OCI-LY7 (cell line): ENCODE measurements around the gene CENPX. TPM values are rescaled to one million over a fixed set of nuclear protein-coding genes. Genes with fewer than 3 reads are reported as not detected.

Experiments used
- BruUV-seq: library from RNA; stranded (reverse); fragments of 400-500 nt; replicated peaks from 2 replicates; lab custom pipeline; 2021; lab: Mats Ljungman, UMichigan
- CTCF ChIA-PET: fragments of 300-600 bp; sonication (Branson Sonifier 250); formaldehyde crosslinking; loops from one replicate; lab custom pipeline; 2022; ENCODE audit warnings: antibody characterized with exemption; ENCODE audit not compliant: unreplicated experiment; lab: Charles Lee
- POLR2A ChIA-PET: fragments of 300-600 bp; sonication (Branson Sonifier 250); formaldehyde crosslinking; loops from one replicate; lab custom pipeline; 2022; ENCODE audit warnings: antibody characterized with exemption; lab: Charles Lee
- DNase-seq: peaks from one replicate; pipeline ENCODE4 v3.0.0-alpha.2; 2015; ENCODE audit warnings: low spot score
- H2AFZ ChIP-seq: fragments of 200-600 bp; sonication (generic), shearing (Covaris generic); 2 replicates; pipeline ENCODE4 v1.6.1; 2014; ENCODE audit warnings: mild to moderate bottlenecking, antibody characterized with exemption, low read length, moderate library complexity
- H3K27ac ChIP-seq: fragments of 200-600 bp; sonication (generic); 2 replicates; pipeline ENCODE4 v1.5.1; 2014; ENCODE audit warnings: mixed run types, low read depth, mild to moderate bottlenecking, moderate library complexity, low read length, inconsistent platforms; ENCODE audit not compliant: poor library complexity, severe bottlenecking
- H3K36me3 ChIP-seq: fragments of 200-600 bp; sonication (generic); 2 replicates; pipeline ENCODE4 v1.6.1; 2014; ENCODE audit warnings: mild to moderate bottlenecking, antibody characterized with exemption, low read length, moderate library complexity, mixed read lengths; ENCODE audit not compliant: insufficient read depth
- H3K4me1 ChIP-seq: fragments of 200-600 bp; sonication (generic); 2 replicates; pipeline ENCODE4 v1.5.1; 2014; ENCODE audit warnings: mild to moderate bottlenecking, low read length; ENCODE audit not compliant: insufficient read depth, poor library complexity, severe bottlenecking
- H3K4me2 ChIP-seq: fragments of 200-600 bp; sonication (generic); 2 replicates; pipeline ENCODE4 v1.6.1; 2014; ENCODE audit warnings: mild to moderate bottlenecking, low read length
- H3K4me3 ChIP-seq: fragments of 200-600 bp; sonication (generic); 2 replicates; pipeline ENCODE4 v1.5.1; 2014; ENCODE audit warnings: mild to moderate bottlenecking, low read depth, low read length; ENCODE audit not compliant: poor library complexity, severe bottlenecking
- H3K79me2 ChIP-seq: fragments of 200-600 bp; sonication (generic); 2 replicates; pipeline ENCODE4 v1.6.1; 2016; ENCODE audit warnings: low read depth, mild to moderate bottlenecking, low read length, moderate library complexity, mixed read lengths; ENCODE audit not compliant: insufficient read depth
- H3K9me2 ChIP-seq: fragments of 200-600 bp; sonication (generic); 2 replicates; pipeline ENCODE4 v1.6.1; 2016; ENCODE audit warnings: mild to moderate bottlenecking, low read length, mixed read lengths; ENCODE audit not compliant: insufficient read depth
- H3K9me3 ChIP-seq: fragments of 200-600 bp; sonication (generic); 2 replicates; pipeline ENCODE4 v1.6.1; 2014; ENCODE audit warnings: mild to moderate bottlenecking, mixed run types, low read length, mixed read lengths
- H4K20me1 ChIP-seq: fragments of 200-600 bp; sonication (generic); 2 replicates; pipeline ENCODE4 v1.6.1; 2014; ENCODE audit warnings: mild to moderate bottlenecking, antibody characterized with exemption, low read length, moderate library complexity, mixed read lengths; ENCODE audit not compliant: insufficient read depth
- CTCF ChIP-seq: fragments of 200-600 bp; sonication (generic); conservative IDR thresholded peaks from 2 replicates; pipeline ENCODE4 v1.5.1; 2014; ENCODE audit warnings: mild to moderate bottlenecking, antibody characterized with exemption, low read length, moderate library complexity, mixed read lengths
- EZH2phosphoT487 ChIP-seq: fragments of 200-600 bp; sonication (generic); IDR thresholded peaks from 2 replicates; pipeline ENCODE4 v1.6.1; 2018; ENCODE audit warnings: low read depth, borderline replicate concordance, mild to moderate bottlenecking, mixed run types, antibody characterized with exemption, low read length, moderate library complexity, mixed read lengths
- intact Hi-C: fragments of 100-400 bp; cut with micrococcal nuclease; formaldehyde crosslinking; loops from one replicate; pipeline ENCODE4 v1.10.0; 2022; ENCODE audit not compliant: unreplicated experiment
- total RNA-seq, 2 experiments: library from RNA; depleted of rRNA in 1 of 2; stranded (reverse); fragments of >200 nt in 1 of 2; shearing (Covaris generic) in 1 of 2; gene quantifications; 2 replicates each; pipeline ENCODE4 v1.2.3, GENCODE V29; 2014 to 2022

Gene CENPX
- total RNA-seq, 2 experiments from 2014 or later = 130 to 251 TPM

- intact Hi-C loops = no loop called here
- Histone ChIP-seq H3K4me2 (no peak overlapping the region), H3K9me2 (no peaks in the 10 kb centered on the region), H3K9me3 (no peaks in the 10 kb centered on the region), H3K36me3 (peaks cover 8% of the 10 kb centered on the region; the same call in 1 of the 2 replicates), H3K27ac (no peak overlapping the region), H3K4me1 (no peaks in the 10 kb centered on the region), H3K4me3 (no peak overlapping the region), H2AFZ (no peak overlapping the region), H4K20me1 (no peaks in the 10 kb centered on the region), H3K79me2 (no peaks in the 10 kb centered on the region)
- ChIA-PET POLR2A (interaction anchor here (1.1 kb wide), 2 partner anchors 20 to 41 kb away, joined by 3 read pairs; partner anchors contain the start of genes ASPSCR1 and DCXR), CTCF (no interaction called here)
- BruUV-seq = no TSS peak
- TF ChIP-seq EZH2phosphoT487 (no peak), CTCF (no peak)
- DNase-seq = no peak
Measured at GRCh38 chr17:81996757-81997441, 25.8 kb downstream of the CENPX start.

- H3K4me2 ChIP-seq = no peak overlapping the region
- no peaks in the 10 kb centered on the region for H4K20me1 ChIP-seq
- no peak overlapping the region for H3K27ac ChIP-seq
- no peak overlapping the region for H3K4me3 ChIP-seq
- TF ChIP-seq EZH2phosphoT487 (no peak), CTCF (no peak)
- H2AFZ ChIP-seq = no peak overlapping the region
- no peak for DNase-seq
- BruUV-seq = no TSS peak
- no peaks in the 10 kb centered on the region for H3K9me2 ChIP-seq
- POLR2A ChIA-PET = interaction anchor here (1.1 kb wide), 1 partner anchor 41 kb away, joined by 3 read pairs; the partner anchor contains the start of gene DCXR
- H3K9me3 ChIP-seq = no peaks in the 10 kb centered on the region
- CTCF ChIA-PET = interaction anchor here (0.5 kb wide), 1 partner anchor 8 kb away, joined by 4 read pairs; no protein-coding TSS in a partner anchor
- H3K4me1 ChIP-seq = no peaks in the 10 kb centered on the region
- intact Hi-C loops = no loop called here
- peaks cover 8% of the 10 kb centered on the region; the same call in 1 of the 2 replicates for H3K36me3 ChIP-seq
- H3K79me2 ChIP-seq = no peaks in the 10 kb centered on the region
Measured at GRCh38 chr17:81996232-81996756, 26.4 kb downstream of the CENPX start.
